ENCODE data around the gene MTG2. TPM values are rescaled to one million over a fixed set of nuclear protein-coding genes. Genes with fewer than 3 reads are reported as not detected.

The MTG2 gene
- total RNA-seq, 3 donors from 2014 or later: 16.3 to 32.1 (median 25.6) TPM

DNA sequence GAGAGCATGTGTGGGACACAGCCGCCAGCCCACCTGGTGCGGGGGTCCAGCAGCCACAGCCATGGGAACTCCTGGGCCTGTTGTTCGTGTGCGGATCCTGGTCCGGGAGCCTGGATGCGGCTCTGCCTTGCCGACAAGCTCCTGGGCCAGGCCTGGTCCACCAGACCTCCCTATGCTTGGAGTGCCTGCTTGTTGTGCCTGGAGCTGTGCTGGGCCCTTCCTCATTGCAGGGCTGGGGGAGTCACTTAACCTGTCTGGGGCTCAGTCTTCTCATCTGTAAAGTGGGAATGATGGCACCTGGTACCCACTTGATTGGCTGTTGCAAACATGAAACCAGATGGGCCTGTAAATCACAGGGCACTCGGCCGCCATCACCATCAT, 52.9 kb downstream of the MTG2 start:
- intact Hi-C loops (cut with DNase I; ENCODE audit: low total_unique reads): no loop called here

GRCh38 chr20:62236200-62236599, 53.4 kb downstream of the MTG2 start:
- H3K27me3 ChIP-seq: no peaks in the 10 kb centered on the region
- no peaks in the 10 kb centered on the region for H3K36me3 ChIP-seq
- no peaks in the 10 kb centered on the region for H3K4me1 ChIP-seq
- H3K9me3 ChIP-seq: no peaks in the 10 kb centered on the region
- H3K27ac ChIP-seq: no peak overlapping the region
- intact Hi-C loops (cut with DNase I; ENCODE audit: low total_unique reads): no loop called here
- TF ChIP-seq POLR2A (IDR thresholded peaks at IDR 0.05) (no peak), POLR2AphosphoS5 (IDR thresholded peaks at IDR 0.05) (no peak)
- TF ChIP-seq, protein P1, sequence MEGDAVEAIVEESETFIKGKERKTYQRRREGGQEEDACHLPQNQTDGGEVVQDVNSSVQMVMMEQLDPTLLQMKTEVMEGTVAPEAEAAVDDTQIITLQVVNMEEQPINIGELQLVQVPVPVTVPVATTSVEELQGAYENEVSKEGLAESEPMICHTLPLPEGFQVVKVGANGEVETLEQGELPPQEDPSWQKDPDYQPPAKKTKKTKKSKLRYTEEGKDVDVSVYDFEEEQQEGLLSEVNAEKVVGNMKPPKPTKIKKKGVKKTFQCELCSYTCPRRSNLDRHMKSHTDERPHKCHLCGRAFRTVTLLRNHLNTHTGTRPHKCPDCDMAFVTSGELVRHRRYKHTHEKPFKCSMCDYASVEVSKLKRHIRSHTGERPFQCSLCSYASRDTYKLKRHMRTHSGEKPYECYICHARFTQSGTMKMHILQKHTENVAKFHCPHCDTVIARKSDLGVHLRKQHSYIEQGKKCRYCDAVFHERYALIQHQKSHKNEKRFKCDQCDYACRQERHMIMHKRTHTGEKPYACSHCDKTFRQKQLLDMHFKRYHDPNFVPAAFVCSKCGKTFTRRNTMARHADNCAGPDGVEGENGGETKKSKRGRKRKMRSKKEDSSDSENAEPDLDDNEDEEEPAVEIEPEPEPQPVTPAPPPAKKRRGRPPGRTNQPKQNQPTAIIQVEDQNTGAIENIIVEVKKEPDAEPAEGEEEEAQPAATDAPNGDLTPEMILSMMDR (IDR thresholded peaks at IDR 0.05): no peak
- no peak for DNase-seq (ENCODE audit: low spot score in 2 of 2)
- H3K4me3 ChIP-seq: no peak overlapping the region

More for the DNA sequence above, 52.9 kb downstream of the MTG2 start:
- no peaks in the 10 kb centered on the region for H3K9me3 ChIP-seq
- no peak for DNase-seq (ENCODE audit: low spot score in 2 of 2)
- H3K4me3 ChIP-seq: no peak overlapping the region
- no peaks in the 10 kb centered on the region for H3K4me1 ChIP-seq
- TF ChIP-seq, protein P1 (IDR thresholded peaks at IDR 0.05): no peak
- TF ChIP-seq POLR2AphosphoS5 (IDR thresholded peaks at IDR 0.05) (no peak), POLR2A (IDR thresholded peaks at IDR 0.05) (no peak)
- no peaks in the 10 kb centered on the region for H3K36me3 ChIP-seq
- no peaks in the 10 kb centered on the region for H3K27me3 ChIP-seq
- no peak overlapping the region for H3K27ac ChIP-seq

DNA sequence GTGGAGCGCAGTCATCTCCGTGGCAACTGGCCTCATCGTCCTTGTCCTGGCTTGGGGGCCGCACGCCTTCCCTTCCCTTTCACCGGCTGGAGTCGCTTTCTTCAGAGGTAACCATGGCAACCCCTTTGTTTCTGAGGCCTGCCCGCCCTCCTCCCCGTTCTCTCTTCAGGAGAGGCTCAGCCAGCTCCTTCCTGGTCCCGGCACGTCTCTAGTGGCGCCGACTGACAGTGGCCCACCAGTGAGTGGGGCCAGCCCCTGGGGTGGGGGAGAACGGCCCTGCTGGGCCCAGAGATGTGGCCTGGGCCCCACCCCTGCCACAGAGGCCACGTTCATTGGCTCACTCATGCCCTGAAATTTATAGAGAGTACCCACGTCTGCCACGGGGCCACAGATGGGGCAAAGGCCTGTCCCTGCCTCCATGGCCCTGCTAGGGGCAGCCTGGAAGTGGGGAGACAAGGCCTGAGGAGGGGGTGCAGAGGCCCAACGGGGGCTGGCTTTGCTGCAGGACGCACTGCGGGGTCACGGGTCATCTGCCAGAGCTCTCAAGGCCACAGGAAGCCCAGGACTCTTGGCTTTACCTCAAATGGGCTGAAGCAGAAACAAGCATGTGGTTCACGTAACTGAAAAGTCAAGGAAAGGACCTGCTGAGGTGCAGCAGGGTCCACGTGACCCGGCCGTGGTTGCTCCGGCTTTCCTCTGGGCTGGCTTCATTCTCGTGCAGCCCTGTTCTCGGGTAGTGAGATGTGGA, 54.1 kb downstream of the MTG2 start:
- H3K27ac ChIP-seq: no peak overlapping the region
- no peaks in the 10 kb centered on the region for H3K36me3 ChIP-seq
- TF ChIP-seq POLR2A (IDR thresholded peaks at IDR 0.05) (no peak), POLR2AphosphoS5 (IDR thresholded peaks at IDR 0.05) (no peak)
- TF ChIP-seq, protein P1 (IDR thresholded peaks at IDR 0.05): no peak
- H3K4me3 ChIP-seq: no peak overlapping the region
- H3K27me3 ChIP-seq: no peaks in the 10 kb centered on the region
- intact Hi-C loops (cut with DNase I; ENCODE audit: low total_unique reads): no loop called here
- no peak for DNase-seq (ENCODE audit: low spot score in 2 of 2)
- no peaks in the 10 kb centered on the region for H3K4me1 ChIP-seq
- no peaks in the 10 kb centered on the region for H3K9me3 ChIP-seq

- intact Hi-C loops (cut with DNase I; ENCODE audit: low total_unique reads): no loop called here
- peak overlapping the region in 1 of 3 donors; percentile 72 for H3K4me3 ChIP-seq
- TF ChIP-seq, protein P1 (IDR thresholded peaks at IDR 0.05): no peak
- TF ChIP-seq POLR2AphosphoS5 (IDR thresholded peaks at IDR 0.05) (no peak), POLR2A (IDR thresholded peaks at IDR 0.05) (no peak)
- H3K36me3 ChIP-seq: no peaks in the 10 kb centered on the region
- no peaks in the 10 kb centered on the region for H3K4me1 ChIP-seq
- no peaks in the 10 kb centered on the region for H3K9me3 ChIP-seq
- DNase-seq (ENCODE audit: low spot score in 2 of 2): no peak
- no peaks in the 10 kb centered on the region for H3K27me3 ChIP-seq
- H3K27ac ChIP-seq: peak overlapping the region in 1 of 2 donors; percentile 86
These were observed 54.6 kb downstream of the MTG2 start for GRCh38 chr20:62237514-62237800.

GRCh38 chr20:62237801-62238568, 55.2 kb downstream of the MTG2 start, which contains the start of gene OSBPL2:
TSS of gene OSBPL2 (plus strand) at chr20:62238521. CDS start at chr20:62256185, 17,664 bp downstream.
- peak within 1 kb of the TSS; percentile 86 to 91 for H3K27ac ChIP-seq
- peak; percentile 100 for DNase-seq (ENCODE audit: low spot score in 2 of 2)
- H3K4me1 ChIP-seq: no peaks in the 10 kb centered on the region
- TF ChIP-seq POLR2AphosphoS5 (IDR thresholded peaks at IDR 0.05): peak in 1 of 3 donors; percentile 72
- no peak for TF ChIP-seq POLR2A (IDR thresholded peaks at IDR 0.05)
- TF ChIP-seq, protein P1 (IDR thresholded peaks at IDR 0.05): no peak
- H3K4me3 ChIP-seq: peak within 1 kb of the TSS; percentile 72 to 92 (median 90)
- H3K9me3 ChIP-seq: no peaks in the 10 kb centered on the region
- no peaks in the 10 kb centered on the region for H3K27me3 ChIP-seq
- H3K36me3 ChIP-seq: no peaks in the 10 kb centered on the region
- intact Hi-C loops (cut with DNase I; ENCODE audit: low total_unique reads): no loop called here
